Measurements from ENCODE around the gene OR51E2.

DNA sequence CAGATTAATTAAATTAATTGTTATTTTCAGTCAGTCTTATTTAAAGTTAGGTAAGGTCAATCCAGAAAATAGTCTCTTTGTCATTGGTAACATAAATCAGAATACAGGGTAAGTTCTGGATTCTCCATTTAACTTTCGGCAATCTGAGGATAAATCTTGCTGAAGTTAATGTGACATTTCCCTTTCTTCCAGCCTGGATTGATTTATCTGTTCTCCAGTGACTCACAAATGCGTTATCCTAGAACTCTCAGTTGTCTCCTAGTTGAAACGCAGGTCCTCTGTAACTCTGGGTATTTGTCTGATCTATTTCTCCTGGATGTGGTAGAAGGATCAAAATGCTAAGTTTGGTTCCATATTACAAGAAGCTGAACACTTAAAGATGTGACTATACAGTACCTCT is 32.9 kb downstream of the OR51E2 start:
- TF ChIP-seq, protein P1, sequence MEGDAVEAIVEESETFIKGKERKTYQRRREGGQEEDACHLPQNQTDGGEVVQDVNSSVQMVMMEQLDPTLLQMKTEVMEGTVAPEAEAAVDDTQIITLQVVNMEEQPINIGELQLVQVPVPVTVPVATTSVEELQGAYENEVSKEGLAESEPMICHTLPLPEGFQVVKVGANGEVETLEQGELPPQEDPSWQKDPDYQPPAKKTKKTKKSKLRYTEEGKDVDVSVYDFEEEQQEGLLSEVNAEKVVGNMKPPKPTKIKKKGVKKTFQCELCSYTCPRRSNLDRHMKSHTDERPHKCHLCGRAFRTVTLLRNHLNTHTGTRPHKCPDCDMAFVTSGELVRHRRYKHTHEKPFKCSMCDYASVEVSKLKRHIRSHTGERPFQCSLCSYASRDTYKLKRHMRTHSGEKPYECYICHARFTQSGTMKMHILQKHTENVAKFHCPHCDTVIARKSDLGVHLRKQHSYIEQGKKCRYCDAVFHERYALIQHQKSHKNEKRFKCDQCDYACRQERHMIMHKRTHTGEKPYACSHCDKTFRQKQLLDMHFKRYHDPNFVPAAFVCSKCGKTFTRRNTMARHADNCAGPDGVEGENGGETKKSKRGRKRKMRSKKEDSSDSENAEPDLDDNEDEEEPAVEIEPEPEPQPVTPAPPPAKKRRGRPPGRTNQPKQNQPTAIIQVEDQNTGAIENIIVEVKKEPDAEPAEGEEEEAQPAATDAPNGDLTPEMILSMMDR (IDR thresholded peaks at IDR 0.05), result no peak
- TF ChIP-seq POLR2A (IDR thresholded peaks at IDR 0.05), result no peak

Measured in gastroesophageal sphincter (tissue), 3 donors.